GM10248 (cell line): ENCODE results near the gene GIPC2.
"Not testable (repeated sequence)": the region's sequence is repeated elsewhere in the genome, so short reads cannot be mapped to it uniquely, and the experiment has no call there.

Experiments used
- CTCF ChIA-PET: fragments of 300-600 bp; sonication (Branson Sonifier 250); formaldehyde crosslinking; extraction: SDS; loops from one replicate; lab custom pipeline; 2021; ENCODE audit warnings: antibody characterized with exemption; lab: Yijun Ruan, JAX
- POLR2A ChIA-PET: fragments of 350-650 bp; sonication (Branson Sonifier 250); formaldehyde crosslinking; extraction: SDS; loops from one replicate; lab custom pipeline; 2020; ENCODE audit warnings: antibody characterized with exemption; lab: Yijun Ruan, JAX
- DNase-seq: peaks from one replicate; pipeline ENCODE4 v3.0.0; 2012; ENCODE audit errors: extremely low spot score
- CTCF ChIP-seq: IDR thresholded peaks from 2 replicates; pipeline ENCODE4 v1.5.1; 2012; ENCODE audit warnings: mild to moderate bottlenecking, low read depth; ENCODE audit errors: extremely low read depth, missing control alignments, control extremely low read depth

GIPC2 gene

GRCh38 chr1:78058670-78059069 is 12.9 kb downstream of the GIPC2 start:
- POLR2A ChIA-PET: no interaction called here
- no peak for DNase-seq
- CTCF ChIA-PET: interaction anchor here (0.9 to 1.4 kb wide), 2 partner anchors 19 to 69 kb away, joined by 3 read pairs; no protein-coding TSS in a partner anchor
- no peak for TF ChIP-seq CTCF

- CTCF ChIA-PET: no interaction called here
- TF ChIP-seq CTCF: no peak
- DNase-seq: peak; percentile 30
- POLR2A ChIA-PET: interaction anchor here (0.6 to 1.0 kb wide), 2 partner anchors 57 to 895 kb away, joined by 3 to 4 read pairs; partner anchors contain the start of gene DNAJB4
These were observed 15.2 kb downstream of the GIPC2 start for GRCh38 chr1:78060857-78061563.

GRCh38 chr1:78061825-78062523 is 16.2 kb downstream of the GIPC2 start:
- CTCF ChIA-PET: no interaction called here
- no peak for DNase-seq
- POLR2A ChIA-PET: interaction anchor here (0.6 to 1.0 kb wide), 2 partner anchors 57 to 896 kb away, joined by 3 to 4 read pairs; partner anchors contain the start of gene DNAJB4
- TF ChIP-seq CTCF: no peak

- CTCF ChIA-PET, POLR2A ChIA-PET, DNase-seq: not testable (repeated sequence)
These were observed 19.1 kb downstream of the GIPC2 start for GRCh38 chr1:78064886-78065285.

- POLR2A ChIA-PET: no interaction called here
- TF ChIP-seq CTCF: no peak
- no peak for DNase-seq
- CTCF ChIA-PET: no interaction called here
These were observed 23.0 kb downstream of the GIPC2 start for GRCh38 chr1:78068681-78069283.

GRCh38 chr1:78069784-78070183 is 24.0 kb downstream of the GIPC2 start:
- no peak for TF ChIP-seq CTCF

More at GRCh38 chr1:78069784-78070183, 24.0 kb downstream of the GIPC2 start:
- no peak for DNase-seq
- ChIA-PET CTCF (no interaction called here), POLR2A (no interaction called here)
